Stimulated activated CD8-positive, alpha-beta memory T cell treated with anti-CD3 and anti-CD28 coated beads, Interleukin-12 subunit alpha, Interleukin-12 subunit beta, amount 100 ng/mL, for 24 hours (primary cell): ENCODE measurements around the gene CD79A.
A peak's percentile ranks its signal among the peaks of the same experiment; 100 is the strongest.

Source experiments
- DNase-seq: peaks from one replicate; pipeline ENCODE4 v3.0.0-alpha.2; 2020; ENCODE audit errors: extremely low read depth

CD79A gene

GRCh38 chr19:41876847-41877832 lies at the start of gene CD79A:
CD79A (plus strand) TSS chr19:41877279; CDS start chr19:41877305, 26 bp downstream.
- DNase-seq, result no peak

- no peak for DNase-seq
These were observed 38.9 kb upstream of the CD79A start for GRCh38 chr19:41837981-41838708.

GRCh38 chr19:41839211-41839610 lies 37.9 kb upstream of the CD79A start:
- DNase-seq, result no peak

GRCh38 chr19:41843371-41843770 lies 33.7 kb upstream of the CD79A start:
- no peak for DNase-seq

GRCh38 chr19:41844601-41845000 lies 32.5 kb upstream of the CD79A start, which contains the start of gene LYPD4:
LYPD4 (minus strand) TSS chr19:41844683; CDS start chr19:41839285, 5,398 bp downstream.
- DNase-seq, result no peak

- DNase-seq, result no peak
These were observed 32.3 kb upstream of the CD79A start, which contains the start of gene DMRTC2 for GRCh38 chr19:41845001-41845050. DMRTC2 (plus strand) TSS chr19:41845042; CDS start chr19:41847429, 2,387 bp downstream.

GRCh38 chr19:41845051-41845590 lies 32.0 kb upstream of the CD79A start:
- DNase-seq, result no peak

GRCh38 chr19:41847351-41848105 lies 29.6 kb upstream of the CD79A start:
- no peak for DNase-seq

- no peak for DNase-seq
These were observed 28.4 kb upstream of the CD79A start for GRCh38 chr19:41848666-41849065.

- no peak for DNase-seq
These were observed 28.0 kb upstream of the CD79A start for GRCh38 chr19:41849067-41849466.

GRCh38 chr19:41850381-41850780 lies 26.7 kb upstream of the CD79A start:
- no peak for DNase-seq

- DNase-seq, result no peak
These were observed 25.6 kb upstream of the CD79A start for GRCh38 chr19:41851456-41851855.

GRCh38 chr19:41853344-41853743 lies 23.7 kb upstream of the CD79A start:
- DNase-seq, result no peak

- no peak for DNase-seq
These were observed 23.3 kb upstream of the CD79A start for GRCh38 chr19:41853768-41854167.

GRCh38 chr19:41859213-41859617 lies 17.9 kb upstream of the CD79A start:
- DNase-seq, result no peak

GRCh38 chr19:41859618-41860418 lies 17.3 kb upstream of the CD79A start, which contains the start of gene RPS19:
RPS19 (plus strand) TSS chr19:41860255; CDS start chr19:41860775, 520 bp downstream.
- DNase-seq, result peak; percentile 92

GRCh38 chr19:41860419-41861115 lies 16.5 kb upstream of the CD79A start:
- DNase-seq, result no peak

- DNase-seq, result no peak
These were observed 15.8 kb upstream of the CD79A start for GRCh38 chr19:41861116-41861768.

- no peak for DNase-seq
These were observed 15.2 kb upstream of the CD79A start for GRCh38 chr19:41861846-41862245.

GRCh38 chr19:41862445-41862986 lies 14.6 kb upstream of the CD79A start:
- no peak for DNase-seq
